Caco-2 (cell line): ENCODE data around the gene MS4A4E. TPM values are rescaled to one million over a fixed set of nuclear protein-coding genes. Genes with fewer than 3 reads are reported as not detected.

Source experiments
- BruUV-seq: library from RNA; stranded (reverse); fragments of 400-500 nt; replicated peaks from 2 replicates; lab custom pipeline; 2021; lab: Mats Ljungman, UMichigan
- CTCF ChIA-PET: fragments of 300-600 bp; sonication (Branson Sonifier 250); formaldehyde crosslinking; loops from one replicate; lab custom pipeline; 2022; ENCODE audit warnings: antibody characterized with exemption; lab: Charles Lee
- POLR2A ChIA-PET: fragments of 300-600 bp; sonication (Branson Sonifier 250); formaldehyde crosslinking; loops from one replicate; lab custom pipeline; 2022; ENCODE audit warnings: antibody characterized with exemption; lab: Charles Lee
- DNase-seq, 2 experiments: peaks; one replicate each; pipeline versions ENCODE4 v3.0.0 to v3.0.0-alpha.2; 2020 to 2022
- H3K27me3 ChIP-seq: replicated peaks from 2 replicates; pipeline ENCODE4 v1.6.0; 2011; ENCODE audit warnings: low read length; ENCODE audit not compliant: control insufficient read depth, insufficient read depth
- H3K36me3 ChIP-seq: 2 replicates; pipeline ENCODE4 v1.5.1; 2011; ENCODE audit warnings: low read length; ENCODE audit not compliant: control insufficient read depth, insufficient read depth
- H3K4me1 ChIP-seq: fragments of 250-450 bp; sonication (Bioruptor Pico); 2 replicates; pipeline ENCODE4 v1.5.1; 2020; ENCODE audit warnings: mild to moderate bottlenecking
- H3K4me3 ChIP-seq: 2 replicates; pipeline ENCODE4 v1.5.1; 2011; ENCODE audit warnings: low read depth, mild to moderate bottlenecking, control low read depth, low read length
- H3K9me3 ChIP-seq: fragments of 250-450 bp; sonication (Bioruptor Pico); 2 replicates; pipeline ENCODE4 v1.5.1; 2020; ENCODE audit warnings: mild to moderate bottlenecking, moderate library complexity
- H3K27ac Mint-ChIP-seq: one replicate; pipeline ENCODE4 v1.8.0; 2022; ENCODE audit warnings: mixed read lengths; ENCODE audit not compliant: unreplicated experiment
- H3K27me3 Mint-ChIP-seq: one replicate; pipeline ENCODE4 v1.8.0; 2022; ENCODE audit warnings: mixed read lengths; ENCODE audit not compliant: insufficient read depth, unreplicated experiment
- H3K36me3 Mint-ChIP-seq: one replicate; pipeline ENCODE4 v1.8.0; 2022; ENCODE audit warnings: mild to moderate bottlenecking, mixed read lengths; ENCODE audit not compliant: insufficient read depth, unreplicated experiment
- H3K4me1 Mint-ChIP-seq: one replicate; pipeline ENCODE4 v1.8.0; 2022; ENCODE audit warnings: low read depth, mixed read lengths; ENCODE audit not compliant: unreplicated experiment
- H3K4me3 Mint-ChIP-seq: one replicate; pipeline ENCODE4 v1.8.0; 2022; ENCODE audit warnings: mild to moderate bottlenecking, moderate library complexity, mixed read lengths; ENCODE audit not compliant: unreplicated experiment
- H3K9me3 Mint-ChIP-seq: one replicate; pipeline ENCODE4 v1.8.0; 2022; ENCODE audit warnings: mixed read lengths; ENCODE audit not compliant: unreplicated experiment
- intact Hi-C: fragments of 100-400 bp; cut with micrococcal nuclease; formaldehyde crosslinking; loops from one replicate; pipeline ENCODE4 v1.10.0; 2022; ENCODE audit not compliant: unreplicated experiment
- total RNA-seq: library from RNA; stranded (reverse); gene quantifications from 2 replicates; pipeline ENCODE4 v1.2.3, GENCODE V29; 2022
- TF ChIP-seq, protein P1 (sequence below), 2 experiments: fragments of 200-600 bp in 1 of 2; IDR thresholded peaks; 1 replicate in 1 of 2; 2 replicates in 1 of 2; pipeline versions ENCODE4 v1.5.1 to v1.8.0; 2011 to 2022; ENCODE audit warnings: antibody characterized with exemption in 1 of 2, control low read depth in 1 of 2, inconsistent platforms in 1 of 2, low read depth in 1 of 2, low read length in 1 of 2, mild to moderate bottlenecking in 1 of 2, moderate library complexity in 1 of 2; ENCODE audit not compliant: insufficient read depth in 1 of 2, severe bottlenecking in 1 of 2, unreplicated experiment in 1 of 2

MS4A4E gene
- total RNA-seq, 1 experiment from 2014 or later = not detected

DNA sequence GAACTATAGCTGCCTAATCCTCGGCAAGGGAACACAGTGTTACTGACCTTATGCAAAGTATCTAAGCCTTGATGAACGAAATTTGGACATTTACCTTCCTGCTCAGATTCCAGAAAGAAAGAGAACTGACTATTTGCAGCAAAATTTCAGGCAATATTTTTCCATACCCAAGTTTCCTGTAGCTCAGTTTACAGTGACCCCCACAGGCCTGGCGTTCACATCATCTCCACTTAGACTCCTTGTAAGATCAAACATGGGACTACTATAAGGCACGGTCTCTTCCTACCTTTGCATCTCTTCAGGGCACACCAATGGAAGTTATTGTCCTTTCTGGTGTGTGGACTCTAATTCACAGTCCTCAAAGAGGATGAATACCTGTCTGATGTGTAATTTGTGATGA is 81.2 kb downstream of the MS4A4E start:
- H3K27me3 Mint-ChIP-seq = no peaks in the 10 kb centered on the region

DNA sequence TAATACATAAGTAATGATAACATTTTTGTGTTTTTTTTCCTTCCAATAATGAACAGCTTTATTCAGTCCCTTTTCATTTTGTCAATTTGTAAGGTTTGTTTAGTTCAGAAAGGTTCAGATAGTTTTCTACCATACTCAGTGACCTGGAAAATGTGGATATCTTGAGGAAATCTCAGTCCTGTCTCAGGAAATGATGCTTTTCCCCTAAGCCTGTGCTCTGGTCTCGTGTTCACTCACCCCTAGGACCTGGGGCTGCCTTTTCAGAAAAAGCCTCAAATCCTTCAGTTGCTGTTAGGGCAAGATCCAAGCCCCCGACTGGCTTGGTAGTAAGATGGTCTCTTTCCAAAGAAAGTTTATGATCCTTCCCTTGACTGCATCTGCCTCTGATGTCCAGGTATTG is 81.8 kb downstream of the MS4A4E start:
- Histone ChIP-seq H3K4me3 (no peak overlapping the region), H3K9me3 (no peaks in the 10 kb centered on the region), H3K27me3 (no peaks in the 10 kb centered on the region; the same call in 1 of the 2 replicates), H3K4me1 (no peaks in the 10 kb centered on the region), H3K36me3 (no peaks in the 10 kb centered on the region)
- TF ChIP-seq, protein P1, sequence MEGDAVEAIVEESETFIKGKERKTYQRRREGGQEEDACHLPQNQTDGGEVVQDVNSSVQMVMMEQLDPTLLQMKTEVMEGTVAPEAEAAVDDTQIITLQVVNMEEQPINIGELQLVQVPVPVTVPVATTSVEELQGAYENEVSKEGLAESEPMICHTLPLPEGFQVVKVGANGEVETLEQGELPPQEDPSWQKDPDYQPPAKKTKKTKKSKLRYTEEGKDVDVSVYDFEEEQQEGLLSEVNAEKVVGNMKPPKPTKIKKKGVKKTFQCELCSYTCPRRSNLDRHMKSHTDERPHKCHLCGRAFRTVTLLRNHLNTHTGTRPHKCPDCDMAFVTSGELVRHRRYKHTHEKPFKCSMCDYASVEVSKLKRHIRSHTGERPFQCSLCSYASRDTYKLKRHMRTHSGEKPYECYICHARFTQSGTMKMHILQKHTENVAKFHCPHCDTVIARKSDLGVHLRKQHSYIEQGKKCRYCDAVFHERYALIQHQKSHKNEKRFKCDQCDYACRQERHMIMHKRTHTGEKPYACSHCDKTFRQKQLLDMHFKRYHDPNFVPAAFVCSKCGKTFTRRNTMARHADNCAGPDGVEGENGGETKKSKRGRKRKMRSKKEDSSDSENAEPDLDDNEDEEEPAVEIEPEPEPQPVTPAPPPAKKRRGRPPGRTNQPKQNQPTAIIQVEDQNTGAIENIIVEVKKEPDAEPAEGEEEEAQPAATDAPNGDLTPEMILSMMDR (IDR thresholded peaks at IDR 0.05; ENCODE audit: insufficient read depth in 1 of 2, low read depth in 1 of 2, low read length in 1 of 2, severe bottlenecking in 1 of 2, unreplicated experiment in 1 of 2) = no peak
- no peak overlapping the region for H3K27ac Mint-ChIP-seq
- no peak overlapping the region for H3K4me3 Mint-ChIP-seq
- no peaks in the 10 kb centered on the region for H3K27me3 Mint-ChIP-seq
- H3K4me1 Mint-ChIP-seq = no peaks in the 10 kb centered on the region
- no TSS peak for BruUV-seq
- H3K9me3 Mint-ChIP-seq = no peaks in the 10 kb centered on the region
- ChIA-PET POLR2A (no interaction called here), CTCF (no interaction called here)
- intact Hi-C loops = no loop called here
- no peaks in the 10 kb centered on the region for H3K36me3 Mint-ChIP-seq
- no peak for DNase-seq

More for the DNA sequence above, 81.2 kb downstream of the MS4A4E start:
- BruUV-seq = no TSS peak
- POLR2A ChIA-PET = no interaction called here
- H3K4me1 ChIP-seq = no peaks in the 10 kb centered on the region
- no peak overlapping the region for H3K4me3 Mint-ChIP-seq
- no peaks in the 10 kb centered on the region for H3K9me3 Mint-ChIP-seq
- no peaks in the 10 kb centered on the region; the same call in 1 of the 2 replicates for H3K27me3 ChIP-seq
- H3K36me3 Mint-ChIP-seq = no peaks in the 10 kb centered on the region
- no peaks in the 10 kb centered on the region for H3K9me3 ChIP-seq
- intact Hi-C loops = no loop called here
- H3K27ac Mint-ChIP-seq = no peak overlapping the region
- TF ChIP-seq, protein P1 (IDR thresholded peaks at IDR 0.05; ENCODE audit: insufficient read depth in 1 of 2, low read depth in 1 of 2, low read length in 1 of 2, severe bottlenecking in 1 of 2, unreplicated experiment in 1 of 2) = no peak
- CTCF ChIA-PET = no interaction called here
- DNase-seq = no peak
- H3K36me3 ChIP-seq = no peaks in the 10 kb centered on the region
- H3K4me1 Mint-ChIP-seq = no peaks in the 10 kb centered on the region
- H3K4me3 ChIP-seq = no peak overlapping the region

DNA sequence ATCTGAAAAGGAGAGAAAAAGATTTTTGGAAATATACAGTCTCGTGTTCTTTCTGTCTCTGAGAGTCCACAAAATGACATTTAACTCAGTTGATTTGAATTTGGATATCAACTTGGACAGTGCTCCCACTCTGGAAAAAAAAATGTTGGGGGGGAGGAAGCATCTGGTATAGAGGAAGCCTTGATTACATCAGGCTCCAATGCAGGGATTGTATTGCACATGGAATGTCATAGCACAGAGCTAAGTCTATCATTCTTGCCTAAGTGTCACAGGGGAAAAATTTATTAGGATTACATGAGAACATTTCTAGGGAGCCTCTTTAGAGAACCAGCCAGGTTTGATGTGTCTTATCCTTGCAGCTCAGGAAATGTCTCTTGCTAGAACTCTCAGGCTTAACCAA is 83.1 kb downstream of the MS4A4E start:
- H3K27ac Mint-ChIP-seq = no peak overlapping the region
- H3K36me3 ChIP-seq = no peaks in the 10 kb centered on the region
- DNase-seq = no peak
- no peaks in the 10 kb centered on the region for H3K4me1 Mint-ChIP-seq
- CTCF ChIA-PET = no interaction called here
- POLR2A ChIA-PET = no interaction called here
- no peaks in the 10 kb centered on the region for H3K9me3 Mint-ChIP-seq
- no peaks in the 10 kb centered on the region; the same call in 1 of the 2 replicates for H3K27me3 ChIP-seq
- H3K4me3 ChIP-seq = no peak overlapping the region
- TF ChIP-seq, protein P1 (IDR thresholded peaks at IDR 0.05; ENCODE audit: insufficient read depth in 1 of 2, low read depth in 1 of 2, low read length in 1 of 2, severe bottlenecking in 1 of 2, unreplicated experiment in 1 of 2) = no peak
- no peaks in the 10 kb centered on the region for H3K27me3 Mint-ChIP-seq
- no peaks in the 10 kb centered on the region for H3K4me1 ChIP-seq
- H3K36me3 Mint-ChIP-seq = no peaks in the 10 kb centered on the region
- no peak overlapping the region for H3K4me3 Mint-ChIP-seq
- no peaks in the 10 kb centered on the region for H3K9me3 ChIP-seq
- intact Hi-C loops = no loop called here
- no TSS peak for BruUV-seq
